Suppressor macrophage treated with lipopolysaccharide for 4 hours (primary cell): Measurements from ENCODE around the gene MSI2.
A peak's percentile ranks its signal among the peaks of the same experiment; 100 is the strongest.

Experiments
- DNase-seq: peaks from one replicate; pipeline ENCODE4 v3.0.0-alpha.2; 2020

MSI2 gene

GRCh38 chr17:57629886-57630285 is 373.6 kb downstream of the MSI2 start:
- DNase-seq, result no peak

- DNase-seq, result no peak
Measured at GRCh38 chr17:57630736-57631135, 374.4 kb downstream of the MSI2 start.

GRCh38 chr17:57631871-57632270 is 375.5 kb downstream of the MSI2 start:
- peak; percentile 60 for DNase-seq

- DNase-seq, result no peak
Measured at GRCh38 chr17:57632294-57632693, 376.0 kb downstream of the MSI2 start.

- DNase-seq, result no peak
Measured at GRCh38 chr17:57633236-57633635, 376.9 kb downstream of the MSI2 start.

GRCh38 chr17:57634713-57635465 is 378.6 kb downstream of the MSI2 start:
- DNase-seq, result peak; percentile 75

- DNase-seq, result no peak
Measured at GRCh38 chr17:57636274-57636673, 380.0 kb downstream of the MSI2 start.

GRCh38 chr17:57636985-57637665 is 380.8 kb downstream of the MSI2 start:
- no peak for DNase-seq

- no peak for DNase-seq
Measured at GRCh38 chr17:57637666-57638010, 381.3 kb downstream of the MSI2 start.

GRCh38 chr17:57638284-57638683 is 382.0 kb downstream of the MSI2 start:
- DNase-seq, result no peak

- DNase-seq, result no peak
Measured at GRCh38 chr17:57639381-57639780, 383.1 kb downstream of the MSI2 start.

- no peak for DNase-seq
Measured at GRCh38 chr17:57640079-57640478, 383.8 kb downstream of the MSI2 start.

- DNase-seq, result no peak
Measured at GRCh38 chr17:57641761-57642160, 385.4 kb downstream of the MSI2 start.

- DNase-seq, result no peak
Measured at GRCh38 chr17:57643062-57643461, 386.7 kb downstream of the MSI2 start.

GRCh38 chr17:57644326-57644725 is 388.0 kb downstream of the MSI2 start:
- DNase-seq, result no peak

GRCh38 chr17:57645950-57646665 is 389.8 kb downstream of the MSI2 start:
- peak; percentile 76 for DNase-seq

- DNase-seq, result no peak
Measured at GRCh38 chr17:57648720-57649119, 392.4 kb downstream of the MSI2 start.

- no peak for DNase-seq
Measured at GRCh38 chr17:57649191-57649590, 392.9 kb downstream of the MSI2 start.

GRCh38 chr17:57649731-57650484 is 393.6 kb downstream of the MSI2 start:
- no peak for DNase-seq

- no peak for DNase-seq
Measured at GRCh38 chr17:57650548-57650947, 394.2 kb downstream of the MSI2 start.

GRCh38 chr17:57651451-57651850 is 395.1 kb downstream of the MSI2 start:
- no peak for DNase-seq

- DNase-seq, result no peak
Measured at GRCh38 chr17:57651996-57652395, 395.7 kb downstream of the MSI2 start.

- DNase-seq, result no peak
Measured at GRCh38 chr17:57652811-57653210, 396.5 kb downstream of the MSI2 start.
